Smooth muscle cell (in vitro differentiated cells): Measurements from ENCODE around the gene SLC37A2. TPM values are rescaled to one million over a fixed set of nuclear protein-coding genes. Genes with fewer than 3 reads are reported as not detected.
A peak's percentile ranks its signal among the peaks of the same experiment; 100 is the strongest.
"Not testable (repeated sequence)": the region's sequence is repeated elsewhere in the genome, so short reads cannot be mapped to it uniquely, and the experiment has no call there.

Source experiments
- DNase-seq: peaks from one replicate; lab custom pipeline; 2025; ENCODE audit not compliant: unreplicated experiment; lab: John Stamatoyannopoulos, UW
- H2AFZ ChIP-seq: fragments of 200-600 bp; sonication (generic); 2 replicates; pipeline ENCODE4 v1.6.0; 2016; ENCODE audit warnings: antibody characterized with exemption, low read depth, mild to moderate bottlenecking
- H3F3A ChIP-seq: fragments of 200-600 bp; sonication (generic); 2 replicates; pipeline ENCODE4 v1.6.0; 2017; ENCODE audit warnings: antibody characterized with exemption, low read depth
- H3K27ac ChIP-seq: fragments of 200-600 bp; sonication (generic); 2 replicates; pipeline ENCODE4 v1.5.1; 2016; ENCODE audit warnings: low read depth, mild to moderate bottlenecking
- H3K27me3 ChIP-seq: fragments of 200-600 bp; sonication (generic); 2 replicates; pipeline ENCODE4 v1.6.1; 2016; ENCODE audit warnings: low read depth, mild to moderate bottlenecking
- H3K36me3 ChIP-seq: fragments of 200-600 bp; sonication (generic); 2 replicates; pipeline ENCODE4 v1.5.1; 2016; ENCODE audit warnings: low read depth
- H3K4me1 ChIP-seq: fragments of 200-600 bp; sonication (generic); 2 replicates; pipeline ENCODE4 v1.5.1; 2016; ENCODE audit warnings: low read depth
- H3K4me2 ChIP-seq: fragments of 200-600 bp; sonication (generic); 2 replicates; pipeline ENCODE4 v1.6.0; 2016; ENCODE audit warnings: mild to moderate bottlenecking
- H3K4me3 ChIP-seq: fragments of 200-600 bp; sonication (generic); 2 replicates; pipeline ENCODE4 v1.5.1; 2016; ENCODE audit warnings: mild to moderate bottlenecking
- H3K79me2 ChIP-seq: fragments of 200-600 bp; sonication (generic); 2 replicates; pipeline ENCODE4 v1.6.0; 2016; ENCODE audit warnings: low read depth, mild to moderate bottlenecking
- H3K9ac ChIP-seq: fragments of 200-600 bp; sonication (generic); 2 replicates; pipeline ENCODE4 v1.6.0; 2016; ENCODE audit warnings: low read depth
- H3K9me3 ChIP-seq: fragments of 200-600 bp; sonication (generic); replicated peaks from 2 replicates; pipeline ENCODE4 v1.5.1; 2016; ENCODE audit warnings: low read depth
- H4K20me1 ChIP-seq: fragments of 200-600 bp; sonication (generic); 2 replicates; pipeline ENCODE4 v1.6.0; 2016; ENCODE audit warnings: low read depth
- WGBS: methylation state at CpG from one replicate; pipeline ENCODE4 v1.1.7; 2016; ENCODE audit warnings: low lambda C conversion rate; 5-methylcytosine and 5-hydroxymethylcytosine counted together
- polyA plus RNA-seq: library from polyadenylated mRNA; unstranded; fragments of >200 nt; fragmentation: Nextera tagmentation; extraction: Ambion mirVana; gene quantifications from 2 replicates; pipeline ENCODE4 v1.2.1, GENCODE V29; 2016
- total RNA-seq: library from RNA; depleted of rRNA; stranded (reverse); fragments of >200 nt; gene quantifications from 2 replicates; pipeline ENCODE4 v1.2.3, GENCODE V29; 2014
- TF ChIP-seq, protein P1 (sequence below): fragments of 200-600 bp; sonication (generic); IDR thresholded peaks from 2 replicates; pipeline ENCODE4 v1.5.1; 2017; ENCODE audit warnings: borderline replicate concordance, mild to moderate bottlenecking, antibody characterized with exemption; ENCODE audit not compliant: insufficient read depth, poor library complexity, severe bottlenecking

SLC37A2 gene
- total and polyA plus RNA-seq, 2 experiments from 2014 or later, result 0.69 to 5.3 TPM

DNA sequence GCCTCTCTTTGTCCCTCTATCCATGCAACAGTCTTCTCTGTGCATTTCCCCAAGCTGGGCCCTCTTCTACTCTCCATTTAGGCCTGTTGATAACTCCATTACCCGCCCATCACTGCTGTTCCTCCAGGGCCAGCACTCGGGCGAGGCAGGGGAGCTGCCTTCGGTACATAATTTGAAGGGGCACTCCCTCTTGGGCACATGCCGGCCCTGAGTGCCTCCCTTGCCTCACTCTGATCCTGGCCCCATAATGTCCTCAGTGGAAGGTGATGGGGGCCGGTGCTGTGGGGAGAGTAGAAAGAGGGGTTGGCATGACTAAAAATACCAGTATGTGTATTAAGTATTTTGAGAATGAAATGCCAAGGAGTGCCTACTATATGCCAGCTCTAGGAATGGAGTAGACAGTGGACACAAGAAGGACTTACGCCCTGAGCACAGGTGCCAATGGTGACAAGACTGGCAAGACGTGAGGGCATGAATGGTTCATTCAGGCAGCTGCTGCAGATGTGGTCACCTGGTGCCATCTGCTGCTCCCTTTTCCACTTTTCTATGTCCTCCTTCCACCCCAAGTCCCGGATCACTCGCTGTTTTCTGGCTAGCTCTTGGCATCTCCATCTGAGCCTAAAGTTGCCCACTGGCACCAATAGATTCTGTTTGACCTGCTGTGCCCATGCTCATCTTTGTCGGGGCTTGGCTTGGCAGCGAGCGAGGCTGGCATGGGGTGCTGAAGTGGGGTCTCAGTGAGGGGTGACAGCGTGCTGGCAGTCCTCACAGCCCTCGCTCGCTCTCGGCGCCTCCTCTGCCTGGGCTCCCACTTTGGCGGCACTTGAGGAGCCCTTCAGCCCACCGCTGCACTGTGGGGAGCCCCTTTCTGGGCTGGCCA, 25.7 kb downstream of the SLC37A2 start:
- H3K9ac ChIP-seq, result no peak overlapping the region
- H3F3A ChIP-seq, result no peaks in the 10 kb centered on the region
- TF ChIP-seq, protein P1, sequence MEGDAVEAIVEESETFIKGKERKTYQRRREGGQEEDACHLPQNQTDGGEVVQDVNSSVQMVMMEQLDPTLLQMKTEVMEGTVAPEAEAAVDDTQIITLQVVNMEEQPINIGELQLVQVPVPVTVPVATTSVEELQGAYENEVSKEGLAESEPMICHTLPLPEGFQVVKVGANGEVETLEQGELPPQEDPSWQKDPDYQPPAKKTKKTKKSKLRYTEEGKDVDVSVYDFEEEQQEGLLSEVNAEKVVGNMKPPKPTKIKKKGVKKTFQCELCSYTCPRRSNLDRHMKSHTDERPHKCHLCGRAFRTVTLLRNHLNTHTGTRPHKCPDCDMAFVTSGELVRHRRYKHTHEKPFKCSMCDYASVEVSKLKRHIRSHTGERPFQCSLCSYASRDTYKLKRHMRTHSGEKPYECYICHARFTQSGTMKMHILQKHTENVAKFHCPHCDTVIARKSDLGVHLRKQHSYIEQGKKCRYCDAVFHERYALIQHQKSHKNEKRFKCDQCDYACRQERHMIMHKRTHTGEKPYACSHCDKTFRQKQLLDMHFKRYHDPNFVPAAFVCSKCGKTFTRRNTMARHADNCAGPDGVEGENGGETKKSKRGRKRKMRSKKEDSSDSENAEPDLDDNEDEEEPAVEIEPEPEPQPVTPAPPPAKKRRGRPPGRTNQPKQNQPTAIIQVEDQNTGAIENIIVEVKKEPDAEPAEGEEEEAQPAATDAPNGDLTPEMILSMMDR, result no peak
- H3K4me1 ChIP-seq, result peaks cover 22% of the 10 kb centered on the region
- H4K20me1 ChIP-seq, result no peaks in the 10 kb centered on the region
- no peaks in the 10 kb centered on the region for H3K79me2 ChIP-seq
- H3K9me3 ChIP-seq, result no peaks in the 10 kb centered on the region
- WGBS, result 87% methylated on average over 20 of the region's 20 CpGs
- no peak overlapping the region for H3K4me2 ChIP-seq
- H2AFZ ChIP-seq, result no peak overlapping the region
- no peak overlapping the region for H3K4me3 ChIP-seq
- no peaks in the 10 kb centered on the region for H3K36me3 ChIP-seq
- no peak for DNase-seq
- H3K27ac ChIP-seq, result no peak overlapping the region
- H3K27me3 ChIP-seq, result no peaks in the 10 kb centered on the region

DNA sequence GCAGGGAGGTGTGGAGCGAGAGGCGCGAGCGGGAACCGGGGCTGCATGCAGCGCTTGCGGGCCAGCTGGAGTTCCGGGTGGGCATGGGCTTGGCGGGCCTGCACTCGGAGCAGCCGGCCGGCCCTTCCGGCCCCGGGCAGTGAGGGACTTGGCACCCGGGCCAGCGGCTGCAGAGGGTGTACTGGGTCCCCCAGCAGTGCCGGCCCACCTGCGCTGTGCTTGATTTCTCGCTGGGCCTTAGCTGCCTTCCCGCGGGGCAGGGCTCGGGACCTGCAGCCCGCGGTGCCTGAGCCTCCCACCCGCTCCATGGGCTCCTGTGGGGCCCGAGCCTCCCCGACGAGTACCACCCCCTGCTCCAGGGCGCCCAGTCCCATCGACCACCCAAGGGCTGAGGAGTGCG, 26.4 kb downstream of the SLC37A2 start:
- not testable (repeated sequence) for H3K9me3 ChIP-seq, H3K9ac ChIP-seq, DNase-seq, H3F3A ChIP-seq, H3K4me3 ChIP-seq, H3K27me3 ChIP-seq, H3K4me2 ChIP-seq, H3K27ac ChIP-seq, H2AFZ ChIP-seq, H4K20me1 ChIP-seq, H3K36me3 ChIP-seq, H3K79me2 ChIP-seq
- 94% methylated on average over 31 of the region's 31 CpGs for WGBS
- peaks cover 22% of the 10 kb centered on the region for H3K4me1 ChIP-seq

DNA sequence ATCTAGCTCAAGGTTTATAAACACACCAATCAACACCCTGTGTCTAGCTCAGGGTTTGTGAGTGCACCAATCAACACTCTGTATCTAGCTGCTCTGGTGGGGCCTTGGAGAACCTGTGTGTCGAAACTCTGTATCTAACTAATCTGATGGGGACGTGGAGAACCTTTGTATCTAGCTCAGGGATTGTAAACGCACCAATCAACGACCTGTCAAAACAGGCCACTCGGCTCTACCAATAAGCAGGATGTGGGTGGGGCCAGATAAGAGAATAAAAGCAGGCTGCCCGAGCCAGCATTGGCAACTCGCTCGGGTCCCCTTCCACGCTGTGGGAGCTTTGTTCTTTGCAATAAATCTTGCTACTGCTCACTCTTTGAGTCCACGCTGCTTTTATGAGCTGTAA, 27.0 kb downstream of the SLC37A2 start:
- not testable (repeated sequence) for H3K4me2 ChIP-seq, H3K9ac ChIP-seq, H2AFZ ChIP-seq, H3K36me3 ChIP-seq, H3K27me3 ChIP-seq, H4K20me1 ChIP-seq, H3F3A ChIP-seq, DNase-seq, H3K4me3 ChIP-seq, H3K79me2 ChIP-seq, H3K27ac ChIP-seq, H3K9me3 ChIP-seq
- peaks cover 22% of the 10 kb centered on the region for H3K4me1 ChIP-seq
- 77% methylated on average over 10 of the region's 10 CpGs for WGBS

DNA sequence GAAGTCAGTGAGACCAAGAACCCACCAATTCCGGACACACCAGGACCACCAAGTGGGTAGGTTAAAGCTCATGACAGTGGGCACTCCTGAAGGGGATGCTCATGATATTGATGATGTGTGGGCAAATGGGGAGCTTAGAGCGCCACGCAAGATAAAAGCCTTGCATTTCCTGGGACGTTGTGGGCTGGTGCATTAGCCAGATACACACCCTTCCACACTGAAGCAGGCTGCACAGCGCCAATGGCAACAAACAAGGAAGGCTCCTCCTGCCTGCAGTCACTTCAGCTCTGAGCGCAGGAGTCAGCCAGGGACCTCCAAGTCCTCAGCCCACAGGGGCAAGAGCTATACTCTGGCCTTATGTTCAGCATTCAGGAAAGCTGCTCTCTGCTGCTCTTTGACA, 27.7 kb downstream of the SLC37A2 start:
- WGBS, result 87% methylated on average over 6 of the region's 6 CpGs
- TF ChIP-seq, protein P1, result no peak
- H3K79me2 ChIP-seq, result no peaks in the 10 kb centered on the region
- H3K27ac ChIP-seq, result peak overlapping the region; percentile 86
- no peak overlapping the region for H2AFZ ChIP-seq
- H4K20me1 ChIP-seq, result no peaks in the 10 kb centered on the region
- H3F3A ChIP-seq, result no peaks in the 10 kb centered on the region
- peak overlapping the region; percentile 44 for H3K9ac ChIP-seq
- no peak overlapping the region for H3K4me3 ChIP-seq
- DNase-seq, result no peak
- H3K4me1 ChIP-seq, result peaks cover 22% of the 10 kb centered on the region
- no peaks in the 10 kb centered on the region for H3K36me3 ChIP-seq
- H3K4me2 ChIP-seq, result peak overlapping the region; percentile 66
- H3K27me3 ChIP-seq, result no peaks in the 10 kb centered on the region
- no peaks in the 10 kb centered on the region for H3K9me3 ChIP-seq
